GM19324 (cell line): ENCODE results near the gene STAG2.
"Not testable (repeated sequence)": the region's sequence is repeated elsewhere in the genome, so short reads cannot be mapped to it uniquely, and the experiment has no call there.

Experiments used
- ATAC-seq: cut with Tn5 transposase; IDR thresholded peaks from one replicate; pipeline ENCODE4 v1.9.1; 2021; ENCODE audit warnings: mild to moderate bottlenecking, moderate library complexity; ENCODE audit not compliant: unreplicated experiment, low FRiP score

Gene STAG2

DNA sequence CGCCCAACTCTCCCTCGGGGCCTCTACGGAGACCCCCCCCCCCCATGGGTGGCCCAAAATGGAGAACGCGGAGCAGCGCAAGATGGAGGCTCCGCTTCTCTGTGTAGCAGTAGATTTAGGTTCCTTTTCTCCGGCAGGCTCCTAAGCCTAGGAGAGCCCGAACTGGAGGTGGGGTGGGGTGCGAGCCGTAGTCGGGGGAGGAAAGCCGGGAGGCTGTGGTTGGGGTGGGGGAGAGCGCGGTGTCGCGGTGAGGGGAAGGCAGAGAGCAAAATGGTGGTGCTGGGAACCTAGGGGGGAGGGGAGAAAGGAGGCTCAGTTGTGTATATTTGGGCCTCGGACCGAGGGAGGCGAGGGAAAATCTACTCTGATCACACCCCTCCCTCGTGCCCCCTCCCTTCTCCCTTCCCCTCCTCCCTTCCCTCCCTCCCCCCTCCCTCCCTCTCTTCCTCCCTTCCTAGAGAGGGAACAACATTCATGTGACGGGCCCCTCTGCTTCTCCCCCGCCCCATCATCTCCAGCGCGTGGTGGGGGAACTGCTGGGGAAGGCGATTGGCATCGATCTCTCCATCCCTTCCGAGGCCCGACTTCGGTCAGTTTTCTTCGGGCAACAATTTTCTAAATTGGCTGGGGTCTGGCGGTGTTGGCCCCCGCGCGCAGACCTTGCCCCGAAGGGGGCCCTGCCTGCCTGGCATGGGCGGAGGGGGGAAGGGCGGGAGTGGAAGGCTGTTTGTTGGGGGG lies at the start of gene STAG2:
STAG2 (plus strand) TSS at position 439 of the 738 bp plus-strand sequence. CDS start 60,922 bp downstream, outside the sequence.
- no peak for ATAC-seq

GRCh38 chrX:123917069-123917468 lies 44.4 kb upstream of the STAG2 start:
- no peak for ATAC-seq

- ATAC-seq = no peak
Observed at GRCh38 chrX:123918106-123918721, 43.3 kb upstream of the STAG2 start.

GRCh38 chrX:123920105-123920785 lies 41.3 kb upstream of the STAG2 start:
- no peak for ATAC-seq

DNA sequence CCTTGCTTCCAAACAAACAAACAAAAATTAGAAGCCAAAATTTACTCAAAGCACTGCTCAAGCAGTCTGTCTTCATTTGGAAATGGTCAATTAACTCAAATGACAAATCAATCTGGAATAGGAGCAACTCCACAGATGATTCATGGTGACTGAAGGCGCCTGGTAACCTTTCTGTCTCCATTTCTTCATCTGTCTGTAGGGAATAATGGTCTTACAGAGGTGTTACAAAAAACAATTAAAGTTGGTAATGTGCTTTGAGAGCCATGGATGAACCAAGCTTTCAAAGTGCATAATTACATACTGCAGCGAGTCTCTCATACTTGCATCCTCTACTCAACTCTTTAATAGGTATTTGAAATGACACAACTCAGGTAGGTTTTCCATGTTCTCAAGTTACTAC lies 38.3 kb upstream of the STAG2 start:
- ATAC-seq = no peak

DNA sequence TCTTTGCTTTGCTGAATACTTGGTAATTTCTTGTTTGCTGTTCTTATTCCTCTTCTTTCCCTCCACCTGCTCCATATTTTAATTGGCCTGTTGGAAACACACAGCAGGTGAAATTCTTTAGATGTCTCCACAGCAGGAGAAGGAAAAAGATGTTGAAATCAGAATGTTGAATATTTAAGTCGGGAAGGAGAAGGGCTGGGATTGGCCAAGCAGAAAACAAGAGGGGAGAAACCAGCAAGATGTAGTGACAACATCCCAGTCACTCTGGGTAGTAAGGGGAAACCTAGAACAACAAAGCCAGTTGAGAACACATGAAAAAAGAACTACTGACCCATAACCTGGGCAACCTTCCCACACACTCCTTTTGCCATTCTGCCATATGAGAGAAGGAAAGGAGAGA lies 37.3 kb upstream of the STAG2 start:
- no peak for ATAC-seq

DNA sequence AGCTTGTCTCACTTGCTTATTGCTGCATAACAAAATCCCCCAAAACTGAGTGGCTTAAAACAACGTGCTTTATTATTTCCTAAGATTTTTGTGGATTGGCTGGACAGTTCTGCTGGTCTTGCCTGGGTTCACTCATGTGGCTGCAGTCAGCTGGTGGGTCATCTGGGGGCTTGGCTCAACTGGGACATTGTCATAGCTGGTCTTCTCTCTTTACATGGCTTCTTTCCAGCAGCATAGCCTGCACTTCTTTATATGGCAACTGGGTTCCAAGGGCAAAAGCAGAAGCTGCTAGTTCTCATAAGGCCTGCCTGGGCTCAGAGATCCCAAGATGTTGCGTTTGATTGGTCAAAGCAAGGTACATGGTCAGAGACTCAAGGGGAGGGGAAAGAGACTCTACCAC lies 33.7 kb upstream of the STAG2 start:
- no peak for ATAC-seq

DNA sequence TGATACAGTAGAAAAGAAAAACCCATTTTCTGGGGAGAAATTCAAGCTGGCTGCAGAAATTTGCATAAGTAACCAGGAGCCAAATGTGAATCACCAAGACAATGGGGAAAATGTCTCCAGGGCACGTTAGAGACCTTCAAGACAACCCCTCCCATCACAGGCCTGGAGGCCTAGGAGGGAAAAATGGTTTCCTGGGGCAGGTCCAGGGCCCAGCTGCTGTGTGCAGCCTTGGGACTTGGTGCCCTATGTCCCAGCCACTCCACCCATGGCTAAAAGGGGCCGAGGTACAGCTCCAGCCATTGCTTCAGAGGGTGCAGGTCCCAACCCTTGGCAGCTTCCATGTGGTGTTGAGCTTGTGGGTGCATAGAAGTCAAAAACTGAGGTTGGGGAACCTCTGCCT lies 29.5 kb upstream of the STAG2 start:
- ATAC-seq = not testable (repeated sequence)

DNA sequence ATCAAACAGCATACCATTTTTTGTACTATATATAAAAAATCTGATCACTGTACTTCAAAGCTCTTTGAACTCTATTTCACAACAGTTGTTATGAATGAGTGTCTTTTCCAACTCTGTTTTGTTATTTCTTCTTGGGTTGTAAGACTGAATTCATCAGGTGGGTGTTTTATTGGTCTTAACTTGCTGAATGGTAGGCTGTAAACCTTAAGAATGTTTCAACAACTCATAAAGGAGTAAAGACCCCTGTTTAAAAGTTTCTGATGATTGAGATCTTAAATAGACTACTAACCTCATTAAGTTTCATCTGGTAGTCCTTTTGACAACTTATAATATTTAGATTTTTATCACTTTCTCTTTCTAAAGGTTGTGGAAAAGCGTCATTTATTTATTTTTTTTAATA lies 18.4 kb upstream of the STAG2 start:
- no peak for ATAC-seq

GRCh38 chrX:123943488-123943887 lies 18.0 kb upstream of the STAG2 start:
- no peak for ATAC-seq

DNA sequence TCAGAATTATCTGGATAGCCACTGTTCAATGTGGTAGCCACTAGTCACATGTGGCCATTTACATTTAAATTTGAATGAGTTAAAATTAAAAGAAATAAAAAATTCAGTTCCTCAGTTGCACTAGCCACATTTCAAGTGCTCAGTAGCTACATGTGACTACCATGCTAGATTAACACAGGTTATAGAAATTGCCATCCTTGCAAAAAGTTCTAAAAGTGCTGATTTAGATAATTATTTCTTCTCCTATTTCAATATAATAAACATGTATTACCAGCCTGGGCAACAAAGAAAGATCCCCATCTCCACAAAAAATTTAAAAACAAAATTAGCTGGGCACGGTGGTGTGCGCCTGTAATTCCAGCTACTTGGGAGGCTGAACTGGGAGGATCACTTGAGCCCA lies 11.7 kb upstream of the STAG2 start:
- ATAC-seq = no peak

- ATAC-seq = no peak
Observed at GRCh38 chrX:123959281-123960063, 2.0 kb upstream of the STAG2 start.

GRCh38 chrX:123960956-123961267 lies 594 bp upstream of the STAG2 start:
- ATAC-seq = no peak

GRCh38 chrX:123962006-123962467 lies 531 bp downstream of the STAG2 start:
- no peak for ATAC-seq

GRCh38 chrX:123962794-123963373 lies 1.4 kb downstream of the STAG2 start:
- ATAC-seq = peak; percentile 45

- ATAC-seq = no peak
Observed at GRCh38 chrX:123964156-123964834, 2.8 kb downstream of the STAG2 start.

DNA sequence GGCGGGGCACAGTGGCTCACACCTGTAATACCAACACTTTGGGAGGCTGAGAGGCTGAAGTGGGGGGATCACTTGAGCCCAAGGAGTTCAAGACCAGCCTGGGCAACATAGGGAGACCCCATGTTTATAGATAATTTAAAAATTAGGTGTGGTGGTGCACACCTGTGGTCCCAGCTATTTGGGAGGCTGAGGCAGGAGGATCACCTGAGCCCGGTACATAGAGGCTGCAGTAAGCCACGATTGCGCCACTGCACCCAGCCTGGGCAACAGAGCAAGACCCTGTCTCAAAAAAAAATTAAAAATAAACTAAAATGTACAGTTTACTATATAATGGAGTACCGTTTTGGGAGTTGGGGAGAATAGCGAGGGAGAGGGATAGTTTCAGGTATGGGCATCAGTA lies 4.2 kb downstream of the STAG2 start:
- no peak for ATAC-seq

GRCh38 chrX:123967497-123967896 lies 6.0 kb downstream of the STAG2 start:
- ATAC-seq = no peak

- no peak for ATAC-seq
Observed at GRCh38 chrX:123968383-123969050, 7.0 kb downstream of the STAG2 start.

DNA sequence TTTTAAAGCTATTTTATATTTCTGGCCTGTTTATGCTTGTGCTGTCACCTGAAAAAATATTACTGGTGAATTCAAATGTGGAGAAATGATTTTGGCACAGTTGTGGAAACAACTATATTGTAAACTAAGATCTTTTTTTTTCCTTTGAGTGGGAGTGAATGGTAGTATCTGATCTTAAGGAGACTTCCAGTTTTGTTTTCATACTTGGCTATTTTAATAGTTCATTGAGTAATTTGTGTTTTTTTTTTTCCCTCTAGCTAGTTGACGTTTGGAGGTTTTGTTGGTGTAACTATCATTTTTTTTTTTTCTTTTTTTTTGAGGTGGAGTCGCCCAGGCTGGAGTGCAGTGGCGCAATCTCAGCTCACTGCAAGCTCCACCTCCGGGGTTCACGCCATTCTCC lies 10.5 kb downstream of the STAG2 start:
- ATAC-seq = no peak
